Stimulated activated CD8-positive, alpha-beta memory T cell treated with anti-CD3 and anti-CD28 coated beads, Interleukin-15, amount 100 ng/mL, for 24 hours (primary cell): ENCODE measurements around the gene JARID2.
"Not testable (repeated sequence)": the region's sequence is repeated elsewhere in the genome, so short reads cannot be mapped to it uniquely, and the experiment has no call there.

Experiments
- DNase-seq: peaks from one replicate; pipeline ENCODE4 v3.0.0-alpha.2; 2020; ENCODE audit warnings: low read depth

Gene JARID2

GRCh38 chr6:15289456-15289855, 43.6 kb downstream of the JARID2 start:
- not testable (repeated sequence) for DNase-seq

DNA sequence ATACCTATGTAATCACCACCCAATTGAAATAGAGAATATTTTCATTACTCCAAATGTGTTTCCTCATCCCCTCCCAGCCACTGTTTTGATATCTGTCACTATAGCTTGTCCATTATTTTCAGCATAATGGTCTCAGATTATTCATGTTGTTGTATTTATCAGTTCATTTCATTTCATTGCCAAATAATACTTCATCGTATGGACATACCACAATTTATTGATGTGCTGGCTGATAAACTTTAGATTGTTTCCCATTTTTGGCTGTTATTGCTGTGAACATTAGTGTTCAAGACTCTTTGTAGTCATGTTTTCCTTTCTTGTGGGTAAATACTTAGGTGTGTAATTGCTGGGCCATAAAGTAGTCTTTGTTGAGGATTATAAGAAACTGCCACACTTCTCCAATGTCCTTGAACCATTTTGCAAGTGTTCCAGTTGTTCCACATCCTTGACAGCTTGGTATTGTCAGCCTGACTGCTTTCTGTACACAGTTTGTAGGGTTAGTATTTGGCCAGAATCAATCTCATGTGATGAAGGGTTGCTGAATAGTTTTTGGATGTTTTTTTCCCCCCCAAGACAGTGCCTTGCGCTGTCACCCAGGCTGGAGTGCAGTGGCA, 44.3 kb downstream of the JARID2 start:
- DNase-seq = no peak

- DNase-seq = no peak
Observed at GRCh38 chr6:15290962-15291704, 45.3 kb downstream of the JARID2 start.

DNA sequence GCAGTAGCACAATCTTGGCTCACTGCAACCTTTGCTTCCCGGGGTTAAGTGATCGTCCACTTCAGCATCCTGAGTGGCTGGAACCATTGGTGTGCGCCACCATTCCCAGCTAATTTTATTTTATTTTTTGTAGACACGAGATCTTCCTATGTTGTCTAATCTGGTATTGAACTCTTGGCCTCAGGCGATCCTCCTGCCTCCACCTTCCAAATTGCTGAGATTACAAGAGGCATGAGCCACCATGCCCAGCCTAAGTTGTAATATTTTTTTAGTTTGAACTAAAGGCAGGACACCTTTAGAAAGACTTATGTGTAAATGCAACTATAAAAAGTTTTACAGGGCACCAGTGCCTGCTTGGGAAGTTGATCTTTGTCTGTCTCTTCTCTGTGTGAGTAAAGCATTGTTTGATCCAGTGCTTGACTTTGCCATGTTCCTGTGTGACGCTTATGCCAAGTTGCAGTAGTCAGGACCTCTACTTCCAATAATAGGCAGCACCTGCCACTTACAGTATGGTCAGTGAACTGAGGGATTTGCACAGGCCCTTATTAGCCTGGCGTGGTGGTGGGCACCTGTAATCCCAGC, 46.9 kb downstream of the JARID2 start:
- DNase-seq = no peak

- no peak for DNase-seq
Observed at GRCh38 chr6:15293674-15294073, 47.8 kb downstream of the JARID2 start.

GRCh38 chr6:15294504-15294903, 48.6 kb downstream of the JARID2 start:
- DNase-seq = no peak

GRCh38 chr6:15296249-15296648, 50.4 kb downstream of the JARID2 start:
- no peak for DNase-seq

GRCh38 chr6:15296735-15297134, 50.9 kb downstream of the JARID2 start:
- DNase-seq = no peak

GRCh38 chr6:15297167-15297566, 51.3 kb downstream of the JARID2 start:
- DNase-seq = not testable (repeated sequence)

GRCh38 chr6:15297895-15298590, 52.2 kb downstream of the JARID2 start:
- DNase-seq = no peak

- peak; percentile 12 for DNase-seq
Observed at GRCh38 chr6:15299430-15300131, 53.7 kb downstream of the JARID2 start.

GRCh38 chr6:15301179-15302006, 55.5 kb downstream of the JARID2 start:
- DNase-seq = no peak

DNA sequence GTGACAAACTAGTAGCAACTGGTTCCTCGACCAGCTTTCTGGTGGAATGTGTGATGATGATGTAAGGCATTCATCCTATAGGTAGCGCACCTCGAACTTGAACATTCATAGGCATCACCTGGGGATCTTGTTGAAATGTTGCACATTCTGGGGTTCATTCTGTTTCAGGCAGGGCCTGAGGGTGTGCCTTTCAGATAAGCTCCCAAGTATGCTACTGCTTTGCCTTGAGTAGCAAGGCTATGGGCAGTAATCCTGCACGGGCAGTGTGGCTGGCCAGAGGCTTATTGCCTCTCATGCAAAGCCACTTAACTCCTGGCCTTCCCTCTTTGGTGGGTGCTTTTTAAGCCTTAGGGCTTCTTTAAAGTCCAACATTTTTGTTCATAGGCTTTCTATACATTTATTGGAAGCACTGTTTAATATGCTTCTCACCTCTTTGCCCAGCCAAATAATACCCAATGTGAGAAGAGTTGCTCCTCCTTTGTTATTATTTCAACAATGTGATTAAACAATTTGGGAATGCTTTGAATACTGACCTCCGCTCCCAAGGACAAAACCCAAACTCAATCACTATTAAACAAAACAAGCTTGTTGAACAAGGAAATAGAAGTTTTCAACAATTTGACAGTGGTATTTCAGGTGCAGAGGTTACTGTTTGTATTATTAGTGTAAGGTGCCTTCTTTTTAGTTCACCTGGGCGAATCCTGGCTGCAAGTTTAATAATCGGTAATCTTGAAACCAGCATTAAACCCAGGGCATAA, 57.5 kb downstream of the JARID2 start:
- DNase-seq = no peak

DNA sequence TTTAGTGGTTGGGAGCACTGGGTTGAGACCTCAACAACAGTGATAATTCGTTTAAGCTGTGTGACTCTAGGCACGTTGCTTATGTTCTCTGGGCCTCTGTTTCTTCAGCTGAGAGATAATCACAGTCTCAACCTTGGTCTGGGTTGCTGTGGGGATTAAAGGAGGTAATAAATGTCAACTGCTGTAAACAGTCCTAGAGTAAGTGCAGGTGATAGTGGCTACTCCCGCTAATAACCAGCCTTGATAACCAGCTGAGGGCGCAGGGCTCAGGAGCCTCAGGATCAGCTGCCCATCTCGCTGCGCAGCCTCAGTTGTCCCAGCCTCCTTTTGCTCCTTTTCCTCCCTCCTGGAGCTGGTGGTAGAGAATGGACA, 58.0 kb downstream of the JARID2 start:
- DNase-seq = no peak

DNA sequence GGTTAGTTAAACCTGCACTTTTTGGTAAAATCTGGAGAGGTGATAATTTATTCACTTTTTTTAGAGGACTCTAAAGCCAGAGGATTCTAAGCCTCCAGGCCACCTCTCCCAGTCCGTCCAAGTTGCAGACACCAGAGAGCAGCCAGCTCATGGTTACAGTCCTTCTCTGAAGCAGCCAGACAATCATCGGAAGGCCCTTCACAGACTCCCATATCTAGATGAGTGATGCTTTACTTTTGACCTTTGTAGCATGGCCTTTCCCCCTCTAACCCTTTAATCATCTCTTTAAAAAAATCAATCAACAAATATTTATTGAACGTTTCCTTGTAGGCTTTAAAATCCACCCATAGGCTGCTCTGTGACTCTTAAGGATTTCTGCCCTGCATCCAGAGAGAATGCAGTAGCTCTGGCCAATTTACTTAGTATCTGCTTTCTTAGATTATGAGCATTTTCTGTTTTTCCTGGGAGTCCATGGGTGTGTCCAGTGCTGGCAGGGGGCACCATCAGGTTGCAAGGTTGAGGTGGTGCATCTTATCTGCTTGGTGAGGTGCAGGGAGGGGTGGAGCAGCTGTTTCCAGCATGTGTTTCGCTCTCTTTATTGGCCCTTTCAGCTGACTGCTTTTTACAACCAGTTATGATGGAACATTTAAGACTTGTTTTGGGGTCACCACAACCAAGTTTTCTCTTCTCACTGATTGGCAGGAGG, 58.6 kb downstream of the JARID2 start:
- DNase-seq = no peak

GRCh38 chr6:15305496-15305895, 59.6 kb downstream of the JARID2 start:
- no peak for DNase-seq

- DNase-seq = no peak
Observed at GRCh38 chr6:15305909-15306308, 60.0 kb downstream of the JARID2 start.

- no peak for DNase-seq
Observed at GRCh38 chr6:15308435-15309213, 62.8 kb downstream of the JARID2 start.

- DNase-seq = no peak
Observed at GRCh38 chr6:15309611-15310283, 63.9 kb downstream of the JARID2 start.
